Lower lobe of right lung (tissue), 2 donors: Measurements from ENCODE around the gene DMKN. TPM values are rescaled to one million over a fixed set of nuclear protein-coding genes. Genes with fewer than 3 reads are reported as not detected.

ENCODE experiments used
- ATAC-seq, 2 donors: fragments of 200-7000 bp; cut with Tn5 transposase; one replicate each; pipeline ENCODE4 v1.9.1; 2020 to 2022; ENCODE audit warnings: mild to moderate bottlenecking in 2 of 2, moderate library complexity in 2 of 2
- DNase-seq: peaks from one replicate; pipeline ENCODE4 v3.0.0-alpha.2; 2020
- H3K27ac ChIP-seq: fragments of 200-600 bp; one replicate; pipeline ENCODE4 v1.8.0; 2022
- H3K27me3 ChIP-seq: fragments of 200-600 bp; one replicate; pipeline ENCODE4 v1.8.0; 2022; ENCODE audit warnings: low read depth
- H3K36me3 ChIP-seq: fragments of 200-600 bp; one replicate; pipeline ENCODE4 v1.8.0; 2022; ENCODE audit warnings: mild to moderate bottlenecking
- H3K4me1 ChIP-seq: fragments of 200-600 bp; one replicate; pipeline ENCODE4 v1.8.0; 2022
- H3K4me3 ChIP-seq: fragments of 200-600 bp; one replicate; pipeline ENCODE4 v1.8.0; 2022; ENCODE audit warnings: mild to moderate bottlenecking
- H3K9me3 ChIP-seq: fragments of 200-600 bp; one replicate; pipeline ENCODE4 v1.8.0; 2022
- CTCF ChIP-seq: fragments of 200-600 bp; IDR thresholded peaks from one replicate; pipeline ENCODE4 v1.8.0; 2022; ENCODE audit warnings: antibody characterized with exemption, mild to moderate bottlenecking
- intact Hi-C: fragments of 100-400 bp; cut with DNase I; formaldehyde crosslinking; loops from one replicate; pipeline ENCODE4 v1.11.0; 2022
- total RNA-seq: library from RNA; stranded (reverse); fragmentation: NEBNext Ultra II Directional; extraction: Animal tissue kit (Norgen Biotek cat#: 25700); gene quantifications from one replicate; pipeline ENCODE4 v1.2.1, GENCODE V29; 2021
- donor health status: DM: no; HTN: yes; CAD: no; lungs with severe emphysema.

DMKN gene
- total RNA-seq, 1 donor from 2014 or later: 70.7 TPM

GRCh38 chr19:35460608-35461007 is 52.8 kb downstream of the DMKN start:
- no peaks in the 10 kb centered on the region for H3K27me3 ChIP-seq
- no peak for TF ChIP-seq CTCF
- DNase-seq (no peak), ATAC-seq (no peak)
- no peaks in the 10 kb centered on the region for H3K36me3 ChIP-seq
- intact Hi-C loops: no loop called here
- H3K9me3 ChIP-seq: no peaks in the 10 kb centered on the region
- H3K27ac ChIP-seq: no peak overlapping the region
- H3K4me3 ChIP-seq: no peak overlapping the region
- H3K4me1 ChIP-seq: peaks cover 39% of the 10 kb centered on the region

- Histone ChIP-seq H3K36me3 (no peaks in the 10 kb centered on the region), H3K27ac (peak overlapping the region; percentile 36), H3K9me3 (no peaks in the 10 kb centered on the region), H3K27me3 (no peaks in the 10 kb centered on the region), H3K4me1 (peaks cover 39% of the 10 kb centered on the region), H3K4me3 (no peak overlapping the region)
- intact Hi-C loops: no loop called here
- no peak for TF ChIP-seq CTCF
- ATAC-seq (peak; percentile 51 to 52), DNase-seq (peak; percentile 56)
These were observed 53.9 kb downstream of the DMKN start for GRCh38 chr19:35459414-35460082.

- H3K9me3 ChIP-seq: no peaks in the 10 kb centered on the region
- no peaks in the 10 kb centered on the region for H3K36me3 ChIP-seq
- ATAC-seq: peak; percentile 56 to 64
- TF ChIP-seq CTCF: no peak
- peaks cover 39% of the 10 kb centered on the region for H3K4me1 ChIP-seq
- H3K4me3 ChIP-seq: no peak overlapping the region
- H3K27ac ChIP-seq: peak overlapping the region; percentile 24
- intact Hi-C loops: no loop called here
- no peaks in the 10 kb centered on the region for H3K27me3 ChIP-seq
- DNase-seq: peak; percentile 49
These were observed 54.6 kb downstream of the DMKN start for GRCh38 chr19:35458731-35459391.

GRCh38 chr19:35458192-35458591 is 55.3 kb downstream of the DMKN start:
- H3K27me3 ChIP-seq: no peaks in the 10 kb centered on the region
- H3K9me3 ChIP-seq: no peaks in the 10 kb centered on the region
- H3K27ac ChIP-seq: no peak overlapping the region
- no peak for DNase-seq
- peaks cover 36% of the 10 kb centered on the region for H3K4me1 ChIP-seq
- no peak for ATAC-seq
- intact Hi-C loops: no loop called here
- H3K36me3 ChIP-seq: no peaks in the 10 kb centered on the region
- no peak for TF ChIP-seq CTCF
- no peak overlapping the region for H3K4me3 ChIP-seq

GRCh38 chr19:35457173-35457572 is 56.3 kb downstream of the DMKN start:
- Histone ChIP-seq H3K9me3 (no peaks in the 10 kb centered on the region), H3K27me3 (no peaks in the 10 kb centered on the region), H3K27ac (no peak overlapping the region), H3K4me3 (no peak overlapping the region), H3K36me3 (no peaks in the 10 kb centered on the region), H3K4me1 (peaks cover 30% of the 10 kb centered on the region)
- no peak for ATAC-seq
- TF ChIP-seq CTCF: no peak
- intact Hi-C loops: no loop called here
- no peak for DNase-seq
